Activated CD4-positive, CD25-positive, alpha-beta regulatory T cell treated with anti-CD3 and anti-CD28 coated beads, Interleukin-2, amount 50 U/mL, for 72 hours (primary cell): ENCODE results near the gene APBB2.
"Not testable (repeated sequence)": the region's sequence is repeated elsewhere in the genome, so short reads cannot be mapped to it uniquely, and the experiment has no call there.

Experiments
- DNase-seq: peaks from one replicate; pipeline ENCODE4 v3.0.0; 2021

The APBB2 gene

DNA sequence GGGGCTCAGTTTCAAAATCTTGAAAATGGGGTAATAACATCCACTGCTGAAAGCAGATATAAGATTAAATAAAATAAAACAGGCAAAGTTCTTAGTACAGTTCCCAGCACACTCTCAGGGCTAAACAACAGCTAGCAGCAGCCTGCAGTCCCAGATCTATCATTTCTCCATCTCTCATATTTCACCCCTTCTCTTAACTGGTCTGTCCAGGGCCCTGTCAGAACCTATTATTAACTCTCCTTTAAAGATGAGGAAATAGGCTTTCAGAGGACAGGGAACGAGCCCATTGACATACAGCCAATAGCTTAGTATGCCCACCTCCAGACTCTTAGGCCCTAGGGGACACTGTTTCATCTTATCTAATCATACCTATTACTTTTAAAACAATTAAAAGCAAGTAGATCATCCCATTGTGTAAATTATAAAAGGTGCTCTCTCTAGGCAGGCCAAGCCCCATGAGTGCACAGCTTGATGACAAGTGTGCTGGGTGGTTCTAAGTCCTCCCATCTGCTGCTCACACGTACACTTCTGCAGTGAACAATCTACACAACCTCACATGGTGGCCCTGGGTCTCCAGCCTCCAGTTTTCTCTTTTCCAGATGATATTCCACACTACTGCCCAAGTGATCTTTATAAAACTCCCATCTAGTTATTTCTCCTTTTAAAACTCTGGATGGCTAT lies 119.0 kb downstream of the APBB2 start:
- DNase-seq, result no peak

DNA sequence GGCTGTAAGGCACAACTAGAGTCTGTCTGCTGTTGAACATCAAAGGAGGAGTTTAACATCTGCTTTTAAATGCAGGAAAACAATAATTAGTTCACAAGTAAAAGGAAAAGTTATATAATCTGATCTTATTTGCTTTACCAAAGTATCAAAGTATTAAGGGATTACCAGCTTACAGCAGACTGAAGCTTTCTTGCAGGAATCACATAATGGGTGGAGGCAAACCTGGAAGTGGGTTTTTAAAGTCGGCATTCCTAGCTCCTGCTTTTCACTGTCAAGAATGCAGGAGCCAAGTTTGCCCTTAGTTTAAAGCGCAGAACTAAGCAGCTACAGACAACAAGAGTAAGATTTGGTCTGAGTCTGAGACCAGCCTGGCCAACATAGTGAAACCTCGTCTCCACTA lies 122.2 kb downstream of the APBB2 start:
- no peak for DNase-seq

DNA sequence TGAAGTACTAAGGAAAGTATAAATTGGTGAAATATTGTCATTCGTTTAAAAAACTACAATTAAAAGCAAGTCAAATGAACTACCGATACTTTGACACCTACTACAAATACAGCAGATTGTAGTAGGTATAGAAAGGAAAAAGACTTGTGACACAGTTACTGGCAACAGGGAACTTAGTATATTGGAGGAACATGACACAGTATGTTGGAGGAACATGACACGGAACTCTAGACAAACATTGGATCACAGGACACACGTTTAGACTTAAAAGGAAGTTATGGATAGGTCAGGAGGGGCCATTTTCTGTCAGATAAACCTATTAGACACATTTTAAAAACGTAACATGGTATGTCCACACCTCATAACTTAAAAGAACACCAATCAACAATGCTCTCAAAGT lies 132.5 kb downstream of the APBB2 start:
- DNase-seq, result no peak

DNA sequence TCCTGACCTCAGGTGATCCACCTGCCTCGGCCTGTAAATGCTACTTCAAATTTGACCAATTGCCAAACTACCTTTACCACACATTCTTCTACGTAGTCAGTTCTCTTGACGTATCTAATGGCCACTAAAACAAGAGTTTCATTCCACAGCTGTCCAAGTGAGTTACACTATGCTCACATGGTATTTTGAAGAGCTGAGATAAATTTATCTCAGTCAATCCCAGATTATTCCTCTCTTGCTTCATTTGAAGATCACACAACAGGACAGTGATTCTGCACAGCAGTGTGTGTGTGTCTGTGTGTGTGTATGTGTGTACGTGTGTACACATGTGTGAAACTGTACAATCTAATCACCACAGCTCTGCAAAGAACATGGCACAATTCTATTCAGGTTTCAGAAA lies 133.4 kb downstream of the APBB2 start:
- no peak for DNase-seq

DNA sequence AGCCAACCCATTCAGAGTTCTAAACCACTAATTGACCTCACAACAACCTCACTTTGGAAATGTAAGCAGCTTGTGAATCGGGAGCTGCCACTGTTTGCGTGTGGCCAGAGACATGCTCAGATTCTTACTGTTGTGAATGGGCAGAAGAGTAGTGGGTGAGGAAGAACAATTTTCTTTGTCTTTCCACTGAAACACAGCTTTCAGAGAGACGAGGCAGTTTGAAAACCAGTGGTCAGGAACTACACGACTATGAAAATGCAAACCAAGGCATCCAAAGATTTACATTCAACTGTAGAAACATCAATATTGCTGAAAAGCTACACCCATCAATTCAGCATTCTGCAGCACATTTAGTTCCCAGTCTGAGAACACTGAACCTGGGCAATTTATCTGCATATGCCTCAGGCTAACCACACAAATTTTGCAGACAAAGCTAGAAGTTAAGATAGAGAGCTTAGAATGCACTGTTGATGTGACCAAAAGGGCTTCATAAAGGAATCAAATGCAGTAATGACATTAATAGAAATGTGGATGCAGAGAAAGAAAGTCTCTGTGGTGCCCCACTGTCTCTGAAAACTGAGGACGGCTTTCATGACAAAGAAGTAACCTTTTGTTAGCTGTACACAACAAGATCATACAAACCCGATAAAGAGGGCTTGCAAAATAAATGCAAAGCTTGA lies 134.3 kb downstream of the APBB2 start:
- DNase-seq, result no peak

DNA sequence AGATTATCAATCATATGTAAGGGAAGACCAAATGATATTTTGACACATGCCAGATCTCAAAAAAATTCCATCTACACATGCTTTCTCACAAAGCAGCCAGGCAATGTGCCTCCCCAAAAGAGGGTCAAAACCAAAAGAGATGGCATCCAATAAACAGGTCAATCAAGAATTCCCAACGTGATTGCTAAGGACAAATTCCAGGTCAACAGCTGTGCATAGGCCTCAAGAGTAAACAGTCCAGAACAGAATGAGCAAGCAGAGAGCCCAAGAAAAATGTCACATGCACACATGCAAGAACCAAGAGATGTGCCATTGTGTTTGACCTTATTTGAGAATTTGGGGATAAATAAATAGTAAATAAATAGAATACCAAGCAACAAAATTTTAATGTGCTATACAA lies 136.7 kb downstream of the APBB2 start:
- no peak for DNase-seq

DNA sequence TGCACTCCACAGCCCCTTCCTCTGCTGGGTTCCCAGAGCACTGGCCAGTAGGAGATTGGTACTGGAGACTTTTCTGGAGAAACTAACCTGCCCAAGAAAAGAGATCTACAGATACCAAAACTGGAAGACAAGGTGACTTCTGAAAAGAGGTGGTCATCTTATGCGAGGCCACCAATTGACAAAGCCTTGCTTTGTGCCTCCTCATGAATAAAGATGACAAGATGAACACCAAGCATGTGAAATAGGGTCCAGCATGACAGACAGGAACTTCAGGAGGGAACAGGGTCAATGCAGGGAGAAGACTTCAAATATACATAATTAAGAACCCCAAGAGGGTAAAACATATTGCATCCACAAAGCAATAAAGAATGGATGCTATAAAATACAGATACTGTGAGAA lies 137.9 kb downstream of the APBB2 start:
- DNase-seq, result no peak

DNA sequence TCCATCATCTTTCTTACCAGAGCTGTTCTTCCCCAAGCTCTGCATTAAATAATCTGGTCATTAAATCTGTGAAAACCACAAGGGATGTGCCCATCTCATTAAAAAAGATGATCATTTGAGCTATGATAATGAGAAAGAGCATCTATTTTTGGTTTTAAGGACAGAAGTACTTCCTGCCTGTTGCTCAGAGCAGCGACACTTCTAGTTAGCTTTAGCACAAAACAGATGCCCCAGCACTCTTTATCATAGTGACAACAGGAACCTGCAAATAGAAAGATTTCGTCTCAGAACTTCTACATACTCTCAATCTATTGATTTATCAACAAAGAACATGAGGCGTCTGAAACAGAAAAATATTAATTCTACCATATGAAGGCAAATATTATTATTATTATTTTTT lies 140.1 kb downstream of the APBB2 start:
- no peak for DNase-seq

DNA sequence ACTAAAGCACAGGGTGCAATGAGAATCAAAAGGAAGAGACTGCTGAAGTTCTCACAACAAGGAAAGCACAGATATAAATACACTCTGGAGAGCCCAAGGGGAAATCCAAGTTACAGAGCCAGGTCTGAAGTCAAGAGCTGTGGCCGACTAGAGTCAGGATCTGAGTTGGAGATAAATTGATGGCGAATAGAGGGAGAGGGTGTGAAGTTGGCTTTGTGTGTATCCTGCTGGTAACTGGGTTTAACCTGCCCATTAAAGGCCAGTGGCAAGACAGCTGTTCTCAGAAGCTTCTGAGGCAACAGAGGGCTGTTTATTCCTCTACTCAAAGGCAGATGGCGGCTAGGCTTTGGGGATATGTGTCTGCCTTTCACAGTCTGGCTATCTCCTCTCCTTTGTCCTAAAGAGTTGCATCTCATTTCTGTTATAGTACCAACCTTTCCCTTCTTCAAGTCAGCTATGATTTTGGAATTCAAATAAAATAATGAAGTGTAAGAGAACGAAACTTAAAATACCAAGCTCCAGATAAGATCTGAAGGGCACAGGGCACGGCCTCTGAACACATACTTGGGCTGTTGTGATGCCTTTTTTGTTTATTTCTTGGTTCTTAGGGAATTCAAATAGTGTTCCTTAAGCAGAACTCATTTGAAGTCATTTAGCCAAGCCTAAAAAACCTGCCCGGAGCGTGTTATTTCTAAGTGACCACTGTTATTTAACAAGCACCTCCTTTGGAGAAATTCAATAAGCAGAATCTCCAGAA lies 142.1 kb downstream of the APBB2 start:
- DNase-seq, result no peak

DNA sequence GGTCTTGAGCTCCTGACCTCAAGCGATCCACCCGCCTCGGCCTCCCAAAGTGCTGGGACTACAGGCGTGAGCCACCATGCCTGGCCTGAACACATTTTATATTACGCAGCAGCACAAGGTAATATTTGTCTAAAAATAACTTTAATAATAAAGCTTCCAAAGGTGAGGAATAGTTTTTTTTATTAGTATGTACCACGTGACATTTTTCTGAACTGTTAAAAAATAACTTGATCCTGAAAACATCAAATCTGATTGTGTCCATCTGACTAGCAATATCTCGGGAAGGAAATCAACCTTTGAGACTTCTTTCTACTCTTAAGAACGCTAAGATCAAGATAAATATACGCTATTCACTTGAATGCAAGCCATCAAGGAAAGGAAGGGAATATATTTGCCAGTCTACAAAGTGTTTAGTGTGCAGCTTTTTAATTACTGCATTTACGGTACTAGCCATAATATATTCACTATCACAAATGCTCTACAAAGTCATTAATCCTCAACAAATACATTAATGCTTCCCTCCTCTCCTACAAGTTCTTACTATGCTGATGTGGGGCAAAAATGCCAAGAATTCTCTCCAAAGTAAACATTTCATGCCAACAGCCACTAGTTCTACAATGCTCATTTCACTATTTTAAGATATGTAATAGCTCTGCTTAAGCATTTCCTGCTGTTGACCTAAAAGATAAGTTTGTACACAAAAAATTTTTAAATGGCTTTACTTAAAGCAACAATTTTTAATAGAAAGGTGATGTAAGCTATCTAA lies 143.6 kb downstream of the APBB2 start:
- no peak for DNase-seq

DNA sequence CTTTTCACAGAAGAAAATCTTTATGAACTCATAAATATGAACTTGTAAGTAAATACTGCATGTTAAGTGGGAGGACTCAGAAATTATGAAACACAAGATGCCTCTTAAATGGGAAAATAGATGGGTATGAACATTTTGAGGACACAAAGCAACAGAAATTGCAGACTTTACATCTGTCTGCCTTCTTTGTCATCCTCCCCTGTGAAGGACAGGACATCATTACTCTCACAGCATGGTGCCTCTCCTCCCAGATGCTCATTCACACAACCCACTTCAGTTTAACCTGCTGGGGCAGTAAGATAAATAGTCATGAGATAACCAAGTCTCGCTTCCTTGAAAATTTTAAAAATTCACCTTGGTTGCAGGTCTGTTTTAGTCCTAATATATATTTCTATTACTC lies 144.5 kb downstream of the APBB2 start:
- no peak for DNase-seq

DNA sequence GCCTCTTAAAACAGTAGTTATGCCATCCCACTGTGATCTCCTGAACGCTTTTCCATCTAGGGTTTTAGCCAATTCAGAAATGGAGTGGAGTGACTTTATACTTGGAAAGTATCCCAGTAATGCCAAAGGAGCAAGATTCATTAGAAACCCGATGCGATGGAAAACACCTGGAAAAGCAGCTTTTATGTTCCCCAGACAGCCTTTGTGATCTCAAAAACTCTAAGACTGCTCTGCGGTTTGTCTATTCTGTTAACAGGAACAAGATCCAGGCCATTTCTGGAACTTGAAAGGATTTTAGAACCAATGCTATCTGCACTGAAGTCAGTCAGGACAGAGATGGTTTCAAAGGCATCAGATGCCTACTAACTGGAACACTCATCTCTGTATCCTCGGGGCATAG lies 145.1 kb downstream of the APBB2 start:
- no peak for DNase-seq

DNA sequence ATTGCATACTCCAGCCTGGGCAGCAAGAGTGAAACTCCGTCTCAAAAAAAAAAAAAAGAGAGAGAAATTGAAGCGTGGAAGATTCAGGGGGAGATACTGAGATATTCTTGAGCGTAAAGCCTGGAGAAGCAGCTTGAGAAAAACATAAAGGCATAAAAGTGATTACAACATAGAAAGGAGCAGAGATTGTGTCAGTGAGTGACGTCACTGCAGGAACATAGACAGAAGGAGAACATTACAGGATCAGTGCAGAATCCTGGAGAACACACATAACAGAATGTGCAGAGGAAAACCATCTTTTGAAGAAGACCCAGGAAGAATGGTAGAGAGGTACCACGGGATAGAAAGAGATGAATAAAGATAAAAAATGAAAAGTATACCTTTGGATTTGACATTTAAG lies 147.0 kb downstream of the APBB2 start:
- DNase-seq, result no peak

DNA sequence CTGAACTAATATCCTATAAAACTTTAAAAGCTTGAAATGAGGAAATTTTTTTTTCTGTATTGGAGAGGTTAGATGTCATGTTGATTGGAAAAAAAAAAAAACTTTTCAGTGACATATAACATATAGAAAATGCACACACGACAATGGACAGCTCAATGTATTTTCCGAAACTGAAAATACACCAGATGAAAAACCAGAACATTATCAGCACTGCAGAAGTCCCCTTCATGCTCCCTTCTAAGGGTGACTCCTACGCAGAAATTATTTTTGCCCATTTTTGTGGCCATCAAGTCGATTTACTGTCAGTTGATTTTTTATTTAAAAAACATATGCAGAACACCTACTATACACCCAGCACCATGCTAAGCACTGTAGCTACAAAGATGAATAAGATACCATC lies 148.3 kb downstream of the APBB2 start:
- no peak for DNase-seq

DNA sequence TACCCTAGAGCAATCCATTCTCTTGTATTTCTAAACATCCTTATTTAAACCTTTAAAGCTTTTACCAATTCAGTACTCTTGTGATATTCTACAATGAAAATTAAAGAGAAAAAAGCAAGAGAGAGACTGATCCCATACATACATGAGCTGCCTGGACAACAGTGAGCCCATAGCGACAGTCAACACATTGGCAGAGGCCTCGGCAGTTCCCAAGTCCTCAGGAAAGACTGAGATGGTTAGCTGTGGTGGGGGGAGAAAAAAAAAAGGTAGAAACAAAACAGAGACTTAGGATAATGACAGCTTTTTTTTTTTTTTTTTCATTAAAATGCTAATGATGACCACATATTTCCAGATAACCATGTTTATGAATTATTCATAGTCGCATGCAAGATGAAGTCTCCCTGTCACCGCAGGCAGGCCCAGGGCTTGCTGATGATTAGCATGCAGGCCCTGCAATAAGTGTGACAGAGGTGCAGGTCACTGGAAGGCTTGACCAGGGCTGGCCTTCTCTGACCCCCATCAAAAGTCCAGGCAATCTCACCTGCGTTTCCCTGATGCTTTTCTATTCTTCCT lies 148.8 kb downstream of the APBB2 start:
- no peak for DNase-seq

DNA sequence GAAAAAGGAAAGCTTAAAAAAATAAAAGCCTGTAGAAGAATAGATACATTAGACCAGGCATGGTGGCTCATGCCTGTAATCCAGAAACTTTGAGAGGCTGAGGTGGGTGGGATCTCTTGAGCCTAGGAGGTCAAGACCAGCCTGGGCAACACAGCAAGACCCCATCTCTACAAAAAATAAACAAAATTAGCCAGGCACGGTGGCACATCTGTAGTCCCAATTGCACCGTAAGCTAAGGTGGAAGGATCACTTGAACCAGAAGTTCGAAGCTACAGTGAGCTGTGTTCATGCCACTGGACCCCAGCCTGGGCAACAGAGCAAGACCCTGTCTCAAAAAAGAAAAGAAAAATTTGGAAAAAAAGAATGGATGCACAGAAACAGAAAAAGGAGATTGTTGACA lies 149.4 kb downstream of the APBB2 start:
- no peak for DNase-seq

DNA sequence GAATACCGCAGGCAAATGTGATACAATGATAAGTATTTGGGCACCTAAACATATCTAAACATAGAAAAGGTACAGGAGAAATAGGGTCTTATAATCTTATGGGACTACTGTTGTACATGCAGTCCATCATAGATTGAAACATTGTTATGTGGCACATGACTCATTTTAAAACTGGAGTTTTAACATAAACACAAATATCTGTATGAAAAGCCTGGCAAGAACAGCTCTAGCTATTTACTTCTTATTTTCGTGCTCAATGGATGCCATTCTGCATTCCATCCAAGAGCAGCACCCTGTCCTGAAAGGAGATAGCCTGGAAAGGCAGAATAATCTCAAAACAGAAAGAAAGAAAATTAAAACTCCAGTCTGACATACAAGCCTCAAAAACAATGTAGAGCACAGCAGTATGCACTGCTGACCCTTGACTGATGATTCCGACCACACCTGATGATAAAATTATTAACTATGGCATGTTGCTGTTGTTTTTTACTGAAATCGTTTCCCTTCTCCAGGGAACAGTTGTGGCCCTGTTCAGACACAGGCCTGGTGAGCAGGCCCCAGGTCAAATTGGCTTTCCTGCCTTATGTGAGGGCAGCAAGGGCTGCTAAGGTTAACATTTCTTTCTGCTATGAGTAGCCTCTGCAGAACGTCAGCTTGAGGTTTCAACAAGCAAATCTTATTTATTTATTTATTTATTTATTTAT lies 152.7 kb downstream of the APBB2 start:
- DNase-seq, result no peak

DNA sequence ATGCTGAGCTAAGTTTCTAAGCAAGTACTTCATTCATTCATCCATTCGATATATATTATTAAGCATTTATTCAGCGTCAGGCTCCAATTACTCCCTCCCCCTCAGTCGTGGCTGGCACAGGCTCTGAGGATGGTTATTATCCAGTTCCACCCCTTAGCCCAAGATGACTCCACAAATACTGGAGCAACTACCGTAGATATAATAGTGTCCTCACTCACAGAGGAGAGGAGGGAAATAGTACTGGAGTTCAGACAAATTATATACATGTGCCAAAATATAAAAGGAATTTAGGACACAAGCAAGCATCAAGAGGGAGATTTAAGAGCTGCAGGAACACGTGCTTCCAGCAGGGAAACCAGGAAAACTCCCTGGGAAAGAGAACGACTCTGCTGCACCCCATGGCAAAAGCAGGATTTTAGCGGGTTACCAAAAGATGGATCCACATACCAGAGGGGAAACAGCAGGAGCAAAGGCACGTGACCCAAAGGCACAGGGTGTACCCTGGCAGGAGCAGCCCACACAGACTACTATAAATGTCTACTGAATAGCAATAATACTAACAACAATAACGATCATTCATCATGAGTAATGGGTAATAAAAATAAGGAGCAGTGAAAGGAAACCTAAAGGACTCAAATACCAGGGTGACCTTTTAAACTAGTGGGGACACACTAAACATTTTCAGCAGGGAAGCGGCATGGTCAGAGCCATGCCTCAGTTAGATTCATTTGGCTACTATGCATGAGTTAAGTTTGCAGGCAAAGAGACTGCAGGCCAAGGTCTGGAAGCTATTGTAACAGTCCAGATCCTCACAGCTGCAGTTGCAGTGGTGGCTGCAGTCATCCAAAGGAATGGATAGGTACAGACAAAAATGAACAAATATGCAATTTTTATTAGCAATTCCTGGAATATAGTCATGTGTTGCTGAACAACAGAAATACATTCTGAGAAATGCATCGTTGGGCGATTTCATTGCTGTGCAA lies 153.7 kb downstream of the APBB2 start:
- no peak for DNase-seq

DNA sequence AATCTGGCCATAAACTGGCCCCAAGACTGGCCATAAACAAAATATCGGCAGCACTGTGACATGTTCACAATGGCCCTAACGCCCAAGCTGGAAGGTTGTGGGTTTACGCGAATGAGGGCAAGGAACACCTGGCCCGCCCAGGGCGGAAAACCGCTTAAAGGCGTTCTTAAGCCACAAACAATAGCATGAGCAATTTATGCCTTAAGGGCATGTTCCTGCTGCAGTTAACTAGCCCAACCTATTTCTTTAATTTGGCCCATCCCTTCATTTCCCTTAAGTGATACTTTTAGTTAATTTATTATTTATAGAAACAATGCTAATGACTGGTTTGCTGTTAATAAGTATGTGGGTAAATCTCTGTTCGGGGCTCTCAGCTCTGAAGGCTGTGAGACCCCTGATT lies 154.9 kb downstream of the APBB2 start:
- DNase-seq, result not testable (repeated sequence)

DNA sequence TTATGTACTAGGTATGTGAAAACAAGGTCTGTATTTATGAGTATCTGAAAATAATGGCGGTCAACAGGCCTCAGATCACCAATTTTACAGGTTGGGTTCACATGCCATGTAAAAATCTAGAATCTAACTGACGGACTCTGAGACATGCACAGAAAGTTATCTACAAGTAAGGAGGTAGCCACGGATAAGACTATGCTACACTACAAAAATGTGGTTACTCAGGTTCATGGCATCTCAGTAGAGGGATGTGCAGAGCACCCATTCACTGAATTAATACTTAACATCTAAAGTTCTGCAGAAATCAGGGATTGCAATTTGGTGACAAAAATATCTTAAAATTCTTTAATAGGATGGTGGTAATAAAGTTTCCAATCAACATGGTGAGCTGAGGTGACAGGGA lies 155.9 kb downstream of the APBB2 start:
- no peak for DNase-seq

DNA sequence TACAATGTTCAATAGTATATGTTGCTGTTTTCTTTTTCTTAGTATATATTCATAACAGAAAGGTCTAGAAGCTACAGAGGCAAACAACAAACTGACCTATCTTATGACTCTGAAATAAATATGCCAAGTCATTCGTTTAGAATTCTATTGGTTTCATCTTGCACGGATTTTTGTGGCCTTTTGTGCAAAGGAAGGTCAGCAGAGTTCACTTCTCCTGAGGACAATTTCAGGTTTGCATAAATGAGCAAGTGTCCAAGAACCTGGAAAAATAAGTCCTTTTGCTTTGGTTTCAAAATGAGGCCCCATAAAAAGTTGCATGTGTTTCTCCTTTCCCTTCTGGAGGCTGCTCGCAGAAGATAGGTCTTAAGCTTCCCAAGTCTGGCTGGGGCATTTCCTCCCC lies 156.9 kb downstream of the APBB2 start:
- no peak for DNase-seq
